Measurements from ENCODE around the gene AVPR2. TPM values are rescaled to one million over a fixed set of nuclear protein-coding genes. Genes with fewer than 3 reads are reported as not detected.

Gene AVPR2
- total and polyA plus RNA-seq, 9 of the 15 experiments (the other 6 are each of a cell fraction or from before 2014, with no cell fraction given) = not detected

DNA sequence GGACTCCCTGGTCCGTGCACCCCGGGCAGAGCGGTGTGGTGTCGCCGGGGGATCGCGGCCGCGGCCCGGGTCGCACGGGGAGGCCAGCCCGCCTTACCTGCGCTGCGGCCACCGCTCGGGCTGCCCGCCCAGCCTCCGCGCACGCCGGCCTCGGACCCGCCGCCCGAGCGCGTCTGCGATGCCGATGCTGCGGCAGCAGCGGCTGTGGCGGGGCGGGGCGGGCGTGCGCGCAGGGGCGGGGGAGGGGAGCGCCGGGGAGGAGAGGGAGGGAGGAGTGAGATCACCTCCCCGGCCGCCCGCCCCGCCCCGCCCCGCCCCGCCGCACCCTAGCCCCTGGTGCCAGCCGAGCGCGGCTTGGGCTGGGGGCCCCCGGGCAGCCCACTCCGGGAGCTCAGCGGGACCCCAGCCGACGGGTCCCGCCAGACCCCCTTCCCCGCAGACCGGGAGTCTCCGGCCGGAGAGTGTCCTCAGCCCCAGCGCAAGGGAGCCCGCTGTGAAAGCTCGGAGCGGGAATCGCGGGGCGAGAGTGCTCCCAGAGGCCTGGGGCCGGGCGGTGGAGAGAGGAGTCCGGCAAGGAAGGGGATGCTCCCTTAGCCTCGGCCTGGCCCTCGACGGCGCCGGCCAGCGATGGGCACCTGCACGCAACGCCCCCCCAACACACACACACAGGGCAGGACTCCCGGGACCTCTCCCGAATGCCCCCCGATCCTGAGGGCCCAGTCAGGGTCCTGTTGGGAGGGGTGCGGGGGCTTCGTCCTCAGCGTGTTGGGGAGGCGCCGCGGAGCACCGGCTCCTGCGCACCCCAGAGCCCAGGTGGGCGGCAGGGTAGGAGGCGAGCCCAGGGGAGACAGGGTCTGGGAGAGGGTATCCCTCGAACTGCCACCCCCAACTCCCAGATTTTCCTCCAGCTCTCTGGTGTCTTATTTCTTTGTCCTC, 18.2 kb upstream of the AVPR2 start, which contains the start of gene L1CAM (continued):
- peak; percentile 45; the same call in 1 of the 2 replicates for TF ChIP-seq ZFX (CRISPR knock-in tag; IDR thresholded peaks at IDR 0.05)

DNA sequence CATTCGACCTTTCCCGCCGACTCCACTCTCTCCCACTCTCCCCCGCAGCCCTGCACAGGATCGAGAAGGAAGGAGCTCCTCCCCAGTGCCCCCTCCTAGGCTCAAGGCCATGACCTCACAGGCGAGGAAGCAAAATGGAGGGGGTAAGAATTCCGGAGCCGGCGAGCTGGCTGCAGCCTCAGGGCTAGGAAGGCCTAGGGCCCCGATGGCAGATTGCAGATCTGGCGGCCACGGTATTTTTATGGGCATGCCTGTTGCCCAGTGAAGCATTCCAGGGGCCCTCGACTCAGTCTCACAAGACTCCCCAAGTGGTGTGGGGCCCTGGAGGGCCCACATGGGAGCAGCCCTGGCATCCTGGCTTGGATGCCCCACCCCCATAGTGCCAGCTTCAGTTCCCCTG, 17.6 kb upstream of the AVPR2 start:
- no peak for TF ChIP-seq FOXJ3 (CRISPR knock-in tag; IDR thresholded peaks at IDR 0.05)
- TF ChIP-seq SIN3A (IDR thresholded peaks at IDR 0.05; ENCODE audit: borderline replicate concordance in 2 of 2, control insufficient read depth in 1 of 2, low read depth in 2 of 2, low read length in 2 of 2) = no peak
- no peak for TF ChIP-seq TAF7 (tag; IDR thresholded peaks at IDR 0.05)
- no peak for TF ChIP-seq ZFX (CRISPR knock-in tag; IDR thresholded peaks at IDR 0.05)
- TF ChIP-seq KLF10 (CRISPR knock-in tag; IDR thresholded peaks at IDR 0.05) = no peak
- TF ChIP-seq NR1H2 (CRISPR knock-in tag; IDR thresholded peaks at IDR 0.05) = no peak
- no peak for TF ChIP-seq HNRNPLL (IDR thresholded peaks at IDR 0.05; ENCODE audit: low read depth, low read length, poor library complexity, severe bottlenecking)
- no peak for TF ChIP-seq CREB3L1 (IDR thresholded peaks at IDR 0.05; ENCODE audit: borderline replicate concordance, low read depth)
- no peak for TF ChIP-seq NFE2 (IDR thresholded peaks at IDR 0.05; ENCODE audit: low read depth)
- TF ChIP-seq, protein P1, sequence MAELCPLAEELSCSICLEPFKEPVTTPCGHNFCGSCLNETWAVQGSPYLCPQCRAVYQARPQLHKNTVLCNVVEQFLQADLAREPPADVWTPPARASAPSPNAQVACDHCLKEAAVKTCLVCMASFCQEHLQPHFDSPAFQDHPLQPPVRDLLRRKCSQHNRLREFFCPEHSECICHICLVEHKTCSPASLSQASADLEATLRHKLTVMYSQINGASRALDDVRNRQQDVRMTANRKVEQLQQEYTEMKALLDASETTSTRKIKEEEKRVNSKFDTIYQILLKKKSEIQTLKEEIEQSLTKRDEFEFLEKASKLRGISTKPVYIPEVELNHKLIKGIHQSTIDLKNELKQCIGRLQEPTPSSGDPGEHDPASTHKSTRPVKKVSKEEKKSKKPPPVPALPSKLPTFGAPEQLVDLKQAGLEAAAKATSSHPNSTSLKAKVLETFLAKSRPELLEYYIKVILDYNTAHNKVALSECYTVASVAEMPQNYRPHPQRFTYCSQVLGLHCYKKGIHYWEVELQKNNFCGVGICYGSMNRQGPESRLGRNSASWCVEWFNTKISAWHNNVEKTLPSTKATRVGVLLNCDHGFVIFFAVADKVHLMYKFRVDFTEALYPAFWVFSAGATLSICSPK (IDR thresholded peaks at IDR 0.05; ENCODE audit: borderline replicate concordance) = no peak
- TF ChIP-seq BRD4 (IDR thresholded peaks at IDR 0.05) = no peak
- no peak overlapping the region for H3K4me3 ChIP-seq
- H3K9ac ChIP-seq (ENCODE audit: insufficient read depth in 1 of 2, low read depth in 2 of 2, low read length in 2 of 2) = peak overlapping the region in 1 of 2 experiments; percentile 31; a peak in 1 of 4 replicates
- peaks cover 10 to 51% of the 10 kb centered on the region in 2 experiments for H3K4me1 ChIP-seq (replicated peaks in 1 of 2; ENCODE audit: control insufficient read depth in 2 of 2, insufficient read depth in 2 of 2, low read length in 2 of 2)
- no peak overlapping the region for H2AFZ ChIP-seq (ENCODE audit: low read depth, low read length)
- 17% methylated on average over 12 of the region's 13 CpGs for WGBS (ENCODE audit: insufficient coverage, low coverage, missing lambda C conversion rate)
- in situ Hi-C loops (cut with MboI) (no loop called here), intact Hi-C loops (cut with micrococcal nuclease) (no loop called here)
- peaks cover 0 to 23% of the 10 kb centered on the region in 2 experiments; a peak in 2 of 5 replicates for H3K27me3 ChIP-seq (ENCODE audit: control insufficient read depth in 2 of 2, insufficient read depth in 2 of 2, low read length in 2 of 2)
- H3K79me2 ChIP-seq (ENCODE audit: control insufficient read depth, insufficient read depth, low read length) = no peaks in the 10 kb centered on the region
- CTCF ChIA-PET (ENCODE audit: low intra/inter-chr PET ratio) = no interaction called here
- ATAC-seq = no peak
- H3K9me1 ChIP-seq (ENCODE audit: control insufficient read depth, insufficient read depth, low read length) = no peaks in the 10 kb centered on the region
- H3K36me3 ChIP-seq (ENCODE audit: control insufficient read depth, insufficient read depth, low read length) = no peaks in the 10 kb centered on the region
- no peak overlapping the region for H3K27ac ChIP-seq (ENCODE audit: extremely low read depth, low read depth, low read length)
- no peak for DNase-seq (ENCODE audit: extremely low read depth in 1 of 4, low spot score in 3 of 4)
- no TSS peak for BruUV-seq (replicated peaks)
- POLR2A ChIA-PET = interaction anchor here (0.7 kb wide), 1 partner anchor 213 kb away, joined by 3 read pairs; the partner anchor contains the start of gene PNCK
- peaks cover 6% of the 10 kb centered on the region; the same call in 1 of the 2 replicates for H4K20me1 ChIP-seq (replicated peaks; ENCODE audit: control insufficient read depth, insufficient read depth, low read length)
- no peaks in the 10 kb centered on the region for H3K9me3 ChIP-seq (replicated peaks; ENCODE audit: control insufficient read depth, insufficient read depth, low read depth, low read length)
- FAIRE-seq = no peak
- H3K4me2 ChIP-seq (ENCODE audit: insufficient read depth, low read length) = no peak overlapping the region

Measured in K562 (cell line).